HG03280 (cell line): ENCODE data around the gene TSPEAR.
"Not testable (repeated sequence)": the region's sequence is repeated elsewhere in the genome, so short reads cannot be mapped to it uniquely, and the experiment has no call there.

Experiments used
- ATAC-seq: cut with Tn5 transposase; IDR thresholded peaks from one replicate; pipeline ENCODE4 v1.9.1; 2021; ENCODE audit warnings: mild to moderate bottlenecking, moderate library complexity; ENCODE audit not compliant: unreplicated experiment

The TSPEAR gene

GRCh38 chr21:44574457-44575306, 136.7 kb downstream of the TSPEAR start:
- no peak for ATAC-seq

- not testable (repeated sequence) for ATAC-seq
Observed at GRCh38 chr21:44573630-44574456, 137.5 kb downstream of the TSPEAR start, which contains the start of gene KRTAP10-4. Gene KRTAP10-4 (plus strand): TSS chr21:44573729. CDS start chr21:44573759, 30 bp downstream.

GRCh38 chr21:44572959-44573583, 138.3 kb downstream of the TSPEAR start:
- no peak for ATAC-seq

- ATAC-seq: no peak
Observed at GRCh38 chr21:44571844-44572782, 139.3 kb downstream of the TSPEAR start.

GRCh38 chr21:44571296-44571695, 140.1 kb downstream of the TSPEAR start:
- ATAC-seq: no peak

- no peak for ATAC-seq
Observed at GRCh38 chr21:44569861-44570517, 141.4 kb downstream of the TSPEAR start.

GRCh38 chr21:44568667-44569556, 142.5 kb downstream of the TSPEAR start:
- ATAC-seq: no peak

- ATAC-seq: no peak
Observed at GRCh38 chr21:44568261-44568660, 143.1 kb downstream of the TSPEAR start.

- no peak for ATAC-seq
Observed at GRCh38 chr21:44567481-44568171, 143.7 kb downstream of the TSPEAR start.

GRCh38 chr21:44566403-44566802, 145.0 kb downstream of the TSPEAR start:
- no peak for ATAC-seq

GRCh38 chr21:44564886-44565598, 146.3 kb downstream of the TSPEAR start:
- no peak for ATAC-seq

GRCh38 chr21:44564099-44564498, 147.3 kb downstream of the TSPEAR start:
- ATAC-seq: no peak

- ATAC-seq: no peak
Observed at GRCh38 chr21:44558695-44559094, 152.7 kb downstream of the TSPEAR start, which contains the start of gene KRTAP10-3. Gene KRTAP10-3 (minus strand): TSS chr21:44558795. CDS start chr21:44558715, 80 bp downstream.

GRCh38 chr21:44558329-44558675, 153.1 kb downstream of the TSPEAR start:
- ATAC-seq: not testable (repeated sequence)

- ATAC-seq: no peak
Observed at GRCh38 chr21:44557491-44558328, 153.7 kb downstream of the TSPEAR start.

GRCh38 chr21:44556879-44557278, 154.5 kb downstream of the TSPEAR start:
- ATAC-seq: no peak
